Non-pigmented ciliary epithelial cell (primary cell): ENCODE results near the gene PRR35.
A peak's percentile ranks its signal among the peaks of the same experiment; 100 is the strongest.

Experiments
- DNase-seq: peaks from one replicate; pipeline ENCODE4 v3.0.0-alpha.2; 2010; ENCODE audit warnings: low read depth

The PRR35 gene

GRCh38 chr16:560204-560700, at the start of gene PRR35:
TSS of gene PRR35 (plus strand) at chr16:560394. CDS start at chr16:563295, 2,901 bp downstream.
- DNase-seq, result no peak

GRCh38 chr16:512802-513201, 47.4 kb upstream of the PRR35 start:
- DNase-seq, result no peak

DNA sequence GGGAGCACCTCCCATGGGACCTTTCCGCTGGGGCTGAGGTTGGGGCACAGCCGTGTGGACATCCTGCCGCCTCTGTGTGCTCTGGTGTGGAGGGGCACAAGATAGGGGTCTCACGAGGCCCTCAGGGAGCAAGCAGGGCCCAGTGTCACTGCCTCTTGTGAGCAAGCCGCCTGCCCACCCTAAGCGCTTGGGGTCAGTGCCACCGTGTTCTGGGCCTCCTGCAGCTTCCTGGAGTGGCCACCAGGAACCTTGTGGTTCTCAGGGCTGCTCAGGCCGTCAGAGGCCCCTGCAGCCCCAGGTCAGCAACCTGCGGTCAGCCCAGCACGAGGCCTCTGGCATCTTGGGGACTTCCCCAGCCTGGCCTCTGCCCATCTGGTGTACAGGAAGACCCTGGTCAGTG, 46.2 kb upstream of the PRR35 start:
- DNase-seq, result no peak

GRCh38 chr16:515175-515938, 44.8 kb upstream of the PRR35 start:
- DNase-seq, result no peak

DNA sequence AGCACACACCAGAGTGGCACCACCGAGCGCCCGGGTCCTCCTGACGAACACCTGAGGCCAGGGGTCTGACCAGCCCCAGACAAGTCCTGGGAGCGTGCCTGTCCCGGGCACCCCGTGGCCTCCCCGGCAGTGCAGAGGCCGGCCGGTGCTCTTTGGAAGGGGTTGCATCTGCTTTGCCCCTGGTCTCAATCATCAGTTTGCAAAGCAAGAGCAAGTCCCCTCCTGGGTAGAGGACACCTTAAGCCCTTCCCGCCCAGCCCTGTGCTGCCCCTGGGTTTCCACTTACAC, 44.3 kb upstream of the PRR35 start:
- no peak for DNase-seq

DNA sequence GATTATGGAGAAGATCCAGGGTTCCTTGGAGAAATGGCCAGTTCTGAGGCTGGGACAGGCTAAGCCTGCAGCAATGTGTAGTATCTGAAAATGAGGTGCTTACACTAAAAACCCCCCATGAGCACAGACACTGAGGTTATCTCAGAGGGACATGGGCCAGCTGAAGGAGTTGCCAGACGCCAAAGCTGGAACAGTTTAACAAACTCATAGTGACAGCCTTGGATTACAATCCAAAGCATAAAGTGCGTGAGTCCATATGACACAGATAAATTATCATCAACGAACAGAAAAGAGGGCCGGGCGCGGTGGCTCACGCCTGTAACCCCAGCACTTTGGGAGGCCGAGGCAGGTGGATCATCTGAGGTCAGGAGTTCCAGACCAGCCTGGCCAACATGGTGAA, 43.9 kb upstream of the PRR35 start:
- DNase-seq, result no peak

DNA sequence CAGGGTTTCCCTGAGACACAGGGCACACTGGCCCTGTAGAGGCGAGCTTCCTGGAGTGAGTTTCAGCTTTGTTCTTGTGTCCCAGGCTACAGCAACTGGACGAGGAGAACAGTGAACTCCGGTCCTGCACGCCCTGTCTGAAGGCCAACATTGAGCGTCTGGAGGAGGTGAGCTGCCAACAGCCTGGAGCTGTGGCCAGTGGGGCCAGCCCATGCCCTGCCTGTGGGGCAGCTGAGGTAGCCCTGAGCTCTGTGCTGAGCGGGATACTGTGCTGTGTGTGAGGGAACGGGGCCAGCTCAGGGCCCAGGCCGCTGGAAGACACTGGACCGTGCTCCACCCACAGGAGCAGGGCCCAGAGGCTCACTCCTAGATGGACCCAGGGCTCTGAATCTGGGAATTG, 41.3 kb upstream of the PRR35 start:
- no peak for DNase-seq

- DNase-seq, result no peak
Observed at GRCh38 chr16:519425-519824, 40.8 kb upstream of the PRR35 start.

- DNase-seq, result no peak
Observed at GRCh38 chr16:519841-520687, 40.1 kb upstream of the PRR35 start.

- DNase-seq, result no peak
Observed at GRCh38 chr16:520847-521246, 39.3 kb upstream of the PRR35 start.

- DNase-seq, result no peak
Observed at GRCh38 chr16:521381-522210, 38.6 kb upstream of the PRR35 start.

DNA sequence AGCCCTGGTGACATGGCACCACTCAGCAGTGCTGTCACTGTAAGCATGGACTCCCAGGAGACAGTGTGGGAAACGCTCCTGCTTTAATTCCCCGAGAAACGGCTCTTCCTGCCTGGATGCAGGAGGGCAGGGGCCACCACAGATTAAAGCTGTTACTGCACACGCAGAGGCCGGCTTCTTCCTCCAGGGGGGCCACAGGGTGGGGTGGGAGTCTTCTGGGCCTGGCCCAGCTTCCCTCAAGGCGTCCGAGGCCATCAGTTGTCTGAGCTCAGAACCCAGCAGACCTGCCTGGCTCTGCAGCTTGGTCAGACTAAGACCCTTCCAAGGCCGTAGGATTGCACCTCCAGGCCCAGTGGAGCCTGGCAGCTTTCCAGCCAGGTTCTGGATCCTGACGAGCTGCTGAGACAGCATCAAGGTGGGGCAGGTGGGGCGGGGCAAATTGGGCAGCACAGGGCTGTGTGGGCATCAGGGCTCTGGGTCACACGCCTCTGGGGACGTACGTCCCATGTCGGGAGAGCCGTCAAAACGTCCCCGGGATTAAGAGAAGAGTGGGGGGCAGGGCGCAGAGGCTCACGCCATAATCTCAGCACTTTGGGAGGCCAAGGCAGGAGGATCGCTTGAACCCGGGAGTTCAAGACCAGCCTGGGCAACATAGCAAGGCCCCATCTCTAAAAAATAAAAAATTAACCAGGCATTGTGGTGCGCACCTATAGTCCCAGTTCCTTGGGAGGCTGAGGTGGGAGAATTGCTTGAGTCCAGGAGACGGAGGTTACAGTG, 37.7 kb upstream of the PRR35 start:
- DNase-seq, result no peak

GRCh38 chr16:523097-523741, 37.0 kb upstream of the PRR35 start:
- DNase-seq, result no peak

GRCh38 chr16:524274-525040, 35.7 kb upstream of the PRR35 start:
- no peak for DNase-seq

- no peak for DNase-seq
Observed at GRCh38 chr16:525123-525519, 35.1 kb upstream of the PRR35 start.

GRCh38 chr16:525520-526180, 34.5 kb upstream of the PRR35 start:
- DNase-seq, result peak; percentile 60

- no peak for DNase-seq
Observed at GRCh38 chr16:526181-527014, 33.8 kb upstream of the PRR35 start.

GRCh38 chr16:527015-527903, 32.9 kb upstream of the PRR35 start, which contains the start of gene CAPN15:
TSS of gene CAPN15 (plus strand) at chr16:527712. CDS start at chr16:546839, 19,127 bp downstream.
- DNase-seq, result no peak
